ENCODE measurements around the gene FAM219B. TPM values are rescaled to one million over a fixed set of nuclear protein-coding genes. Genes with fewer than 3 reads are reported as not detected.

The FAM219B gene
- total and polyA plus RNA-seq, 2 of the 4 experiments (the other 2 are of a cell fraction), result 24.9 to 48.7 TPM

GRCh38 chr15:74924525-74924924 is 17.9 kb upstream of the FAM219B start:
- no peak overlapping the region for H3K18ac ChIP-seq (ENCODE audit: low read depth, low read length)
- H3K4ac ChIP-seq (ENCODE audit: low read depth, low read length), result no peak overlapping the region
- H3K9me1 ChIP-seq (ENCODE audit: insufficient read depth, low read length), result 0 out of 2 replicates have a peak, but pooled peaks cover 3% of the 10 kb centered on the region
- BruUV-seq (replicated peaks), result no TSS peak
- H2BK5ac ChIP-seq (ENCODE audit: low read depth, low read length, poor library complexity, severe bottlenecking), result no peak overlapping the region
- no peak overlapping the region for H4K5ac ChIP-seq (ENCODE audit: low read depth, low read length)
- no peaks in the 10 kb centered on the region for H3K27me3 ChIP-seq (ENCODE audit: control insufficient read depth, insufficient read depth, low read length)
- no peak overlapping the region for H3K9ac ChIP-seq (ENCODE audit: low read depth, low read length)
- H2BK15ac ChIP-seq (ENCODE audit: low read depth, low read length), result no peak overlapping the region
- H2BK120ac ChIP-seq (ENCODE audit: low read depth, low read length), result no peak overlapping the region
- no peak for TF ChIP-seq NFE2L2 (IDR thresholded peaks at IDR 0.05; ENCODE audit: low read depth, low read length)
- TF ChIP-seq MAZ (IDR thresholded peaks at IDR 0.05; ENCODE audit: borderline replicate concordance, low read depth, low read length), result no peak
- no peak for TF ChIP-seq CHD1 (IDR thresholded peaks at IDR 0.05; ENCODE audit: low read depth, low read length)
- TF ChIP-seq MAFK (IDR thresholded peaks at IDR 0.05; ENCODE audit: low read depth, low read length), result no peak
- H2AK5ac ChIP-seq (ENCODE audit: low read depth, low read length), result no peak overlapping the region
- CTCF ChIA-PET, result no interaction called here
- intact Hi-C loops (cut with micrococcal nuclease) (no loop called here), in situ Hi-C loops (cut with MboI; ENCODE audit: low sequenced_read_pairs) (no loop called here), dilution Hi-C loops (cut with HindIII; ENCODE audit: low sequenced_read_pairs, unreplicated experiment) (no loop called here)
- POLR2A ChIA-PET (ENCODE audit: unreplicated experiment), result interaction anchor here (0.6 kb wide), 1 partner anchor 25 kb away, joined by 3 read pairs; no protein-coding TSS in a partner anchor
- H3K56ac ChIP-seq (ENCODE audit: extremely low read depth, insufficient read depth, low read length), result no peak overlapping the region
- H3K4me2 ChIP-seq (ENCODE audit: low read depth, low read length), result no peak overlapping the region
- no peak overlapping the region for H4K91ac ChIP-seq (ENCODE audit: insufficient read depth, low read depth, low read length)
- H3K4me3 ChIP-seq (ENCODE audit: insufficient read depth, low read depth, low read length), result no peak overlapping the region
- peaks cover 37% of the 10 kb centered on the region for H3K36me3 ChIP-seq (ENCODE audit: control insufficient read depth, insufficient read depth, low read length)
- 0 out of 2 replicates have a peak, but pooled peaks cover 2% of the 10 kb centered on the region for H3K4me1 ChIP-seq (ENCODE audit: control insufficient read depth, insufficient read depth, low read length)
- ATAC-seq (ENCODE audit: low read depth), result no peak
- no peak overlapping the region for H3K14ac ChIP-seq (replicated peaks; ENCODE audit: low read depth, low read length)
- H3K23ac ChIP-seq (ENCODE audit: low read depth, low read length), result no peak overlapping the region
- no peak overlapping the region for H3K27ac ChIP-seq (ENCODE audit: insufficient read depth, low read length)
- H2AFZ ChIP-seq (replicated peaks; ENCODE audit: low read length, poor library complexity), result no peak overlapping the region
- no peak for DNase-seq
- H4K8ac ChIP-seq (ENCODE audit: low read depth in 2 of 2, low read length in 2 of 2), result no peak overlapping the region
- no CpG with 5 or more reads among the region's 3 CpGs for WGBS, 2 experiments (ENCODE audit: extremely low coverage in 2 of 2, insufficient read length in 1 of 2)
- H2BK20ac ChIP-seq (ENCODE audit: low read depth, low read length), result no peak overlapping the region
- H4K20me1 ChIP-seq (ENCODE audit: insufficient read depth, low read length), result peaks cover 6% of the 10 kb centered on the region; the same call in 1 of the 2 replicates
- H2AK9ac ChIP-seq (replicated peaks; ENCODE audit: low read depth, low read length, poor library complexity), result no peak overlapping the region
- H3K79me1 ChIP-seq (ENCODE audit: low read depth in 1 of 2, low read length in 2 of 2), result peaks cover 7 to 14% of the 10 kb centered on the region in 2 experiments; a peak in 3 of 4 replicates
- no peaks in the 10 kb centered on the region for H3K9me3 ChIP-seq (ENCODE audit: control insufficient read depth, insufficient read depth, low read length)
